GM18858 (cell line): ENCODE results near the gene ZNF827.

Source experiments
- ATAC-seq: cut with Tn5 transposase; IDR thresholded peaks from one replicate; pipeline ENCODE4 v1.9.1; 2021; ENCODE audit not compliant: unreplicated experiment

Gene ZNF827

DNA sequence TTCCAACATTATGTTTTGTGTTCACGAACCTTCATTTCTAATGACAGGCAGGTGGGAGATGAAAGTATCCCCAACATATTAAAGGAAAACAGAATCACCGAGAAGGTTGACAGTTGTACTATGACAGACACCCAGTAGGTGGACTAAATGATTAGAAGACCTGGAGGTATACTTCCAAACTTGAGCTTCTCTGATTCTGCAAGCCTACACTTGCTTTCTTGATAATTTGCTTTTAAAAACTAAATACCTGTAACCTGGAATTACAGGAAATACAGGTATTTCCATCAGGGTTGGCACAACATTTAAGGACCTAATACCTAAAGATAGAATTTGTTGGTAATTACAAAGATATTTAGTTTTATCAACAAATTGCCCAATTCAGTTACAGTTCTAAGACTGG, 215.3 kb downstream of the ZNF827 start:
- ATAC-seq = no peak

DNA sequence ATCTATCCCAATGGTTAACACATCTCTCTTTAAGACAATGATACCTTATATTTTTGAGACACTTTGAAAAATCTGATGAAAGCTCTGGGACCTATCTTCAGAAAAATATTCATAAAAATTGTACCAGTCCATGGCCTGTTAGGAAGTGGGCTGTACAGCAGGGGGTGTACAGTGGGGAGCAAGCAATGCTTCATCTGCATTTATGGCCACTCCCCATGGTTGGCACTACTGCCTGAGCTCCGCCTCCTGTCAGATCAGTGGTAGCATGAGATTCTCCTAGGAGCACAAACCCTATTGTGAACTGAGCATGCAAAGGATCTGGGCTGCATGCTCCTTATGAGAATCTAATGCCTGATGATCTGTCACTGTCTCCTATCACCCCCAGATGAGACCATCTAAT, 216.1 kb downstream of the ZNF827 start:
- no peak for ATAC-seq

DNA sequence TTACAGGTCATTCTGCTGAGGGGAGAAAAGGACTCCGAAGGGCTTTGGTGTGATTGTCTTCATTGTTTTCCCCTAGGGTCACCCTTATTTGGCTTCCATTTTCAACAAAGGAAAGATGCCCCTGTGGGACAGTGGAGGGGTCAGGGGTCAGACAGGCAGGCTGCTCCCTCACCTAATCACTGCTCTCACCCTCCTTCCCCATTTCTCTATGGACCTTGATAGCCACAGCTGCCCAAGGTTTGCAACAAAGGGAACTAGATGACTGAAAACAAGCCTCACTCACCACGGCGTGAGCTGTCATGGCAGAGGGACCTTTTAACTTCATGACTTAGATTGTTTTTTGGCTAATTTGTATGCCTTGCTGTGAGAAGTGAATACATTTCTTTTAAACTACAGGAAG, 218.0 kb downstream of the ZNF827 start:
- no peak for ATAC-seq

DNA sequence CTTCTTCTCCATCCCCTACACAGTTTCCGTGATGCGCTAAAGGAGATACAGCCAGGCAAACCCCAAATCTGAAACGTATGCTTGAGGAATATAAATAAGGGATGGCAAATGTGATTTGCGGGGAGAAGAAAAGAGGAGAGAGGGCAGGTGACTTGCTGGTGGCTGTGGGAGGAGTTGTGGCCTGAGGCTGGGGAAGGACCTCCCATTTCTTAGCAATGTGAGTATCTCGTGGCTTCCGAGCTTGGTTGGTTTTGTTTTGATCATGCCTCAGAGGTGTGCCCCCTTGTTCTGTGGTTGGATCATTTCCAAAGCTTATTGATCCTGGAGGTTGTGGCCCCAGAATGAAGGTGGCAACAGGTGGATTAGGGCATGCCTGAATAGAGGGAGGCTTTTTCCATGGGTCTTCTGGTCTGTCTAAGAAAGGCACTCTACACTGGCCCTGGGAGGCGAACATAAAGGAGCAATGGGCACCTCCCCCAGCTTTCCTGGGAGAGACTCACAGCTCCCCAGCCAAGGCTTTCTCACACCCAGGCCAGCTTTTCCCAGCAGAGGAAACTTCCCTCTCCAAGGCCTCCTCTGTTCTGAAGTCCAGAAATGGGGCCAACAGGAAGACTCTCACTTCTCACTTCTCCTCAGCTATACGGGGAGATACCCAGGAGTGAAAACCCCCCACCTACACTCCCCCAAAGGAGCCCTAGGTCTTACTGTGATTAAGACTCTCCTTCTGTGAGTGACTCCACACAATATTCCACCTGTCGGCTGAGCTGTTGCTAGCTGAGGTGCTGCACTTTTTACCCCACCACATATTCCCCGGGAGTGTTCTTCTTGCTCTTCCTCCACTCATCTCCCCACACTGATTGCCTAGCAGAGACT, 218.6 kb downstream of the ZNF827 start:
- peak; percentile 83 for ATAC-seq

DNA sequence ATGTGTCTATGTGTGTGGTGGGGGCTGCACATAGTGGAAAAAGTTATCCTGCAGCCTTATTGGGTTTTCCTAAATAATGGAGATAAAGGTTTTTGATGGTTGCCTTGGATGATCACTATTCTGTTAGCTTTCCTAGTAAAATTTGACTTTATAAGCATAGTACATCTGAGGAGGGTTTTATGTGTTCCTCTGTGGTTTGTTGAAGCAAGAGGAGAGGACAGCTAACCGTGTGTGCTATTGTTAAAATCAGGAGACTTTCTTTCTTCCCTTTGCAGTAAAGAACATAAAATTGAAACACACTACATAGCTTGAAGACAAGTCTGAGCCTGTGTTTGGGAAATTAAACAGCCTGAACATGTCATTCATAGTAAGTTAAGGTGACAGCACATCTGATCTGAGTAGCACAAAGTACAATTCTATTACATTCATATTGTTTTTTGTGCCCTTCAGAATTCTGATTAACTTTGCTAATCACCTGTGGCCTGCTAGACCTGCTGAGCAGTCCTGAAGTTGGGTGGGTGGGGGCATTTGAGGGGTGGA, 221.9 kb downstream of the ZNF827 start:
- no peak for ATAC-seq

DNA sequence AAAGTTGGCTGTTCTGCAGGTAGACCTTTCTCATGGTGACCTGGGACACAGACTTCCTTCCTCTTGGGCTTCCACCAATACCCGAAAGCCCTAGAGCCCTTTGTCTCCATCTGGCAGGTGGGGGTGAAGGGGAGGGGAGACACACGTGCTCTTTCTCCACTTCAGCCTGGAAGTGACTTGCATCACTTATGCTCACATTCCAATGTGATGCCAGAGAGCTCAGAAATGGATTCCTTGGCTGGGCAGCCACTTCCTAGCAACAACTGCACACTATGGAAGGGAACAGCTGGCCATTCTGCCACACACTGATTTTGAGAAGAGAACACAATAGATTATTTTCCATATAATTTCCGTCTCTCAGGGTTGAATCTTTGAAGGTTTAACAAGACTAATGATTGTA, 222.4 kb downstream of the ZNF827 start:
- no peak for ATAC-seq

DNA sequence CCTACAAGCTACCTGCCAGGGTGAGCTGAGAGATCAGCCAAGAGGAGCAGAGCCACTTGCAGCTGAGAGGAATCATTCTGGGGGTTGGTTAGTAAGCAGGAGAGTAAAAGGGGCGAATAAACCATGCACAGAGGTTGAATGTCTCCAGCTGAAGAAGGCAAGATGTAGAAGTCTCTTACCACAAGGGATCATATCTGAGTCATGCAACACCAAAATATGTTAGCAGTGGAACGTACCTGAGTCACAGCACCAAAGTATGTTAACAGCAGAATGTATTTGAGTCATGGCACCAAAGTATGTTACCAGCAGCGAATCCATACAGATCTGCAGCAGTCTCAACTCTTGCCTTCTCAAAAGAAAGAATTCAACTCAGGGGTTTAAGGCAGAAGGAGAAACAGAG, 228.8 kb downstream of the ZNF827 start:
- ATAC-seq = peak; percentile 82

DNA sequence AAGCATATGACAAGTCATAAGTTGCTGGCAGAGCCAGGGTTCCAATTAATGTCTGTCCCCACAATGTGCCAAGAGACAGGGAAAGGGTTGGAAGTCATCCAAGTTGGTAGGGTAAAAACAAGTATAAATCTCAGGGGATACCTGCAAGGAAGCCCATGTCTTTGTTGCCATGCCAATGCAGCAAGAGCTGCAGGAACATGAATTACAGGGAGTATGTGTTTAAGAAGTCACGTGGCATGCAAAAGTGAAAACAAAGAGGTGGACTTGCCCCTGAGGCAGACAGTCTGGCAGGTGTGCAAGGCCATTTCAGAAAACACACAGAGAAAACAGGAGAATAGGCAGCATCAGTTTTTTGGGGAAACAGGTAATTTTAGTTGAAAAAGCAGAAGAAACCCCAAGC, 229.3 kb downstream of the ZNF827 start:
- no peak for ATAC-seq
